Measurements from ENCODE around the gene PRKAG3. TPM values are rescaled to one million over a fixed set of nuclear protein-coding genes. Genes with fewer than 3 reads are reported as not detected.
A peak's percentile ranks its signal among the peaks of the same experiment; 100 is the strongest.

The PRKAG3 gene
- total RNA-seq, 1 experiment from 2014 or later: not detected

- no TSS peak for BruUV-seq (replicated peaks)
- Mint-ChIP-seq H3K9me3 (ENCODE audit: unreplicated experiment) (no peaks in the 10 kb centered on the region), H3K36me3 (ENCODE audit: insufficient read depth, unreplicated experiment) (peaks cover 2% of the 10 kb centered on the region), H3K27me3 (ENCODE audit: insufficient read depth, unreplicated experiment) (no peaks in the 10 kb centered on the region), H3K4me1 (ENCODE audit: low read depth, unreplicated experiment) (peaks cover 15% of the 10 kb centered on the region), H3K27ac (ENCODE audit: unreplicated experiment) (no peak overlapping the region), H3K4me3 (ENCODE audit: unreplicated experiment) (no peak overlapping the region)
- Histone ChIP-seq H3K9me3 (peaks cover 8% of the 10 kb centered on the region; the same call in 1 of the 2 replicates), H3K4me3 (ENCODE audit: low read depth, low read length) (no peak overlapping the region), H3K4me1 (peaks cover 15% of the 10 kb centered on the region), H3K27me3 (replicated peaks; ENCODE audit: control insufficient read depth, insufficient read depth, low read length) (no peaks in the 10 kb centered on the region), H3K36me3 (ENCODE audit: control insufficient read depth, insufficient read depth, low read length) (no peaks in the 10 kb centered on the region)
- ChIA-PET POLR2A (no interaction called here), CTCF (no interaction called here)
- DNase-seq: no peak
- intact Hi-C loops (cut with micrococcal nuclease; ENCODE audit: unreplicated experiment): no loop called here
- no peak for TF ChIP-seq CTCF (IDR thresholded peaks at IDR 0.05; ENCODE audit: insufficient read depth in 1 of 2, low read depth in 1 of 2, low read length in 1 of 2, severe bottlenecking in 1 of 2, unreplicated experiment in 1 of 2)
Measured at GRCh38 chr2:218799990-218800389, 31.6 kb downstream of the PRKAG3 start.

- no peaks in the 10 kb centered on the region for H3K27me3 ChIP-seq (replicated peaks; ENCODE audit: control insufficient read depth, insufficient read depth, low read length)
- peaks cover 15% of the 10 kb centered on the region for H3K4me1 ChIP-seq
- no peaks in the 10 kb centered on the region for H3K27me3 Mint-ChIP-seq (ENCODE audit: insufficient read depth, unreplicated experiment)
- TF ChIP-seq CTCF (IDR thresholded peaks at IDR 0.05; ENCODE audit: insufficient read depth in 1 of 2, low read depth in 1 of 2, low read length in 1 of 2, severe bottlenecking in 1 of 2, unreplicated experiment in 1 of 2): no peak
- BruUV-seq (replicated peaks): no TSS peak
- intact Hi-C loops (cut with micrococcal nuclease; ENCODE audit: unreplicated experiment): no loop called here
- no peaks in the 10 kb centered on the region for H3K9me3 Mint-ChIP-seq (ENCODE audit: unreplicated experiment)
- no peak for DNase-seq
- peaks cover under 1% of the 10 kb centered on the region; the same call in 1 of the 2 replicates for H3K9me3 ChIP-seq
- H3K36me3 ChIP-seq (ENCODE audit: control insufficient read depth, insufficient read depth, low read length): no peaks in the 10 kb centered on the region
- H3K4me3 ChIP-seq (ENCODE audit: low read depth, low read length): no peak overlapping the region
- H3K27ac Mint-ChIP-seq (ENCODE audit: unreplicated experiment): peak overlapping the region; percentile 42
- POLR2A ChIA-PET: no interaction called here
- CTCF ChIA-PET: no interaction called here
- H3K4me3 Mint-ChIP-seq (ENCODE audit: unreplicated experiment): peak overlapping the region; percentile 51
- H3K36me3 Mint-ChIP-seq (ENCODE audit: insufficient read depth, unreplicated experiment): no peaks in the 10 kb centered on the region
- peaks cover 15% of the 10 kb centered on the region for H3K4me1 Mint-ChIP-seq (ENCODE audit: low read depth, unreplicated experiment)
Measured at GRCh38 chr2:218798767-218799504, 32.7 kb downstream of the PRKAG3 start.

- H3K4me1 Mint-ChIP-seq (ENCODE audit: low read depth, unreplicated experiment): peaks cover 15% of the 10 kb centered on the region
- POLR2A ChIA-PET: no interaction called here
- no TSS peak for BruUV-seq (replicated peaks)
Measured at GRCh38 chr2:218796691-218797090, 34.9 kb downstream of the PRKAG3 start.

More at GRCh38 chr2:218796691-218797090, 34.9 kb downstream of the PRKAG3 start:
- Histone ChIP-seq H3K4me1 (peaks cover 15% of the 10 kb centered on the region), H3K9me3 (no peaks in the 10 kb centered on the region), H3K27me3 (replicated peaks; ENCODE audit: control insufficient read depth, insufficient read depth, low read length) (no peaks in the 10 kb centered on the region), H3K4me3 (ENCODE audit: low read depth, low read length) (no peak overlapping the region), H3K36me3 (ENCODE audit: control insufficient read depth, insufficient read depth, low read length) (no peaks in the 10 kb centered on the region)
- no peak overlapping the region for H3K4me3 Mint-ChIP-seq (ENCODE audit: unreplicated experiment)
- H3K9me3 Mint-ChIP-seq (ENCODE audit: unreplicated experiment): no peaks in the 10 kb centered on the region
- no peak for DNase-seq
- intact Hi-C loops (cut with micrococcal nuclease; ENCODE audit: unreplicated experiment): no loop called here
- no peak for TF ChIP-seq CTCF (IDR thresholded peaks at IDR 0.05; ENCODE audit: insufficient read depth in 1 of 2, low read depth in 1 of 2, low read length in 1 of 2, severe bottlenecking in 1 of 2, unreplicated experiment in 1 of 2)
- CTCF ChIA-PET: interaction anchor here (1.1 kb wide), 1 partner anchor 51 kb away, joined by 3 read pairs; no protein-coding TSS in a partner anchor
- no peaks in the 10 kb centered on the region for H3K36me3 Mint-ChIP-seq (ENCODE audit: insufficient read depth, unreplicated experiment)
- H3K27ac Mint-ChIP-seq (ENCODE audit: unreplicated experiment): no peak overlapping the region
- no peaks in the 10 kb centered on the region for H3K27me3 Mint-ChIP-seq (ENCODE audit: insufficient read depth, unreplicated experiment)
